K562 (cell line): Measurements from ENCODE around the gene FUT8.

Source experiments
- BRF1 ChIP-seq: IDR thresholded peaks from 3 replicates; pipeline ENCODE4 v1.6.1; 2011; ENCODE audit warnings: borderline replicate concordance, mild to moderate bottlenecking; ENCODE audit not compliant: insufficient read length; ENCODE audit errors: extremely low read depth
- CHD1 ChIP-seq: fragments of 200-600 bp; sonication (generic); IDR thresholded peaks from one replicate; pipeline ENCODE4 v1.6.1; 2012; ENCODE audit warnings: mild to moderate bottlenecking, moderate library complexity, low read length, inconsistent platforms
- JUND ChIP-seq, 2 experiments: IDR thresholded peaks; 2 replicates in 1 of 2; 3 replicates in 1 of 2; pipeline ENCODE4 v1.6.1; 2011; ENCODE audit warnings: borderline replicate concordance in 2 of 2, low read depth in 2 of 2, low read length in 2 of 2, improper control_type of control experiment in 1 of 2, missing biosample characterization in 1 of 2, missing genetic modification characterization in 1 of 2, missing genetic modification reagents in 1 of 2
- MXI1 ChIP-seq: IDR thresholded peaks from 2 replicates; pipeline ENCODE4 v1.6.1; 2011; ENCODE audit warnings: low read depth, mild to moderate bottlenecking, improper control_type of control experiment, low read length
- NR2F6 ChIP-seq: fragments of 450-650 bp; formaldehyde crosslinking; IDR thresholded peaks from 2 replicates; pipeline ENCODE4 v1.4.0; 2020; ENCODE audit warnings: mild to moderate bottlenecking
- POLR2A ChIP-seq: fragments of 450-650 bp; conservative IDR thresholded peaks from 2 replicates; pipeline ENCODE4 v1.6.1; 2016
- PURB ChIP-seq: sonication (generic); formaldehyde crosslinking; IDR thresholded peaks from 2 replicates; pipeline ENCODE4 v1.9.0; 2021; ENCODE audit warnings: low read depth, mild to moderate bottlenecking, missing genetic modification reagents
- ZNF274 ChIP-seq: IDR thresholded peaks from 2 replicates; pipeline ENCODE4 v1.6.1; 2011; ENCODE audit warnings: low read depth, mild to moderate bottlenecking, low read length, moderate library complexity, borderline replicate concordance
- ZNF311 ChIP-seq: fragments of 250-450 bp; sonication (Bioruptor Pico); IDR thresholded peaks from 2 replicates; pipeline ENCODE4 v1.4.0; 2020; ENCODE audit warnings: mild to moderate bottlenecking, moderate library complexity
- ZNF583 ChIP-seq: fragments of 250-450 bp; sonication (Bioruptor Pico); IDR thresholded peaks from 2 replicates; pipeline ENCODE4 v1.4.0; 2020
- ZSCAN32 ChIP-seq: fragments of 450-650 bp; formaldehyde crosslinking; IDR thresholded peaks from 2 replicates; pipeline ENCODE4 v1.4.0; 2020; ENCODE audit warnings: mild to moderate bottlenecking, moderate library complexity
- TF ChIP-seq, protein P1 (sequence below), 2 experiments: fragments of 200-800 bp in 1 of 2; sonication (Bioruptor generic) in 1 of 2; sonication (generic) in 1 of 2; formaldehyde crosslinking in 1 of 2; IDR thresholded peaks in 1 of 2; conservative IDR thresholded peaks in 1 of 2; 2 replicates each; pipeline versions ENCODE4 v1.5.0 to v1.6.1; 2016 to 2020; ENCODE audit warnings: missing compliant biosample characterization in 1 of 2, missing genetic modification characterization in 1 of 2, missing genetic modification reagents in 1 of 2

DNA sequence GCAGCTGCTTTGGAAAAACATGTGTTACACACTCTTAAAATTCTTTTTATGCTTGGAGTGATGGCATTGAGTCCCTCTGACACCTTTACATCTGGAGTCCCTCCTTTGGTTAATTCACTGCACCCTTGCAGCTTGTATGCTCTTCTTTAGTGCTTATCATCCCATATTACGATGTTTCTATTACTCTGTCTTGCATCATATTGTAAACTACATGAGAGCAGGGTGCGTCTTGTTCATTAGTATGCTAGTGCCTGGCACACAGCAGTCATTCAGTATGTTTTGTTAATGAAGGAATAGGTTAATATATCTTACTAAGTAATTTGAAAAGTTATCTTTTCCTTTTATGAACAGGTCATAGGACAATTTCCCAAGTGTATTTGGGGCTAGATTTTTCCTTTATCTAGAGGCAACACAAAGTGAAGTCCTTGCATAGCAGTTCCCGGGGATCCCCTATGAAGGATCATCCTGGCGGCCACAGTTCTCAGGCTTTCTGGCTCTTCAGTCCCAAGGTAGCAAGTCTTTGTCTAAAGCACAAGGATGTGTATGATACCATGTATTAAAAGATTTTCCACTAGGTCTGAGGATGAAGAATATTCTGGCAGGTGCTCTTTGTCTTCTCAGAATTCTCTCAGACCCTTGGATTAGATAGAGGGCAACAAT lies 363.8 kb downstream of the FUT8 start:
- TF ChIP-seq, protein P1, sequence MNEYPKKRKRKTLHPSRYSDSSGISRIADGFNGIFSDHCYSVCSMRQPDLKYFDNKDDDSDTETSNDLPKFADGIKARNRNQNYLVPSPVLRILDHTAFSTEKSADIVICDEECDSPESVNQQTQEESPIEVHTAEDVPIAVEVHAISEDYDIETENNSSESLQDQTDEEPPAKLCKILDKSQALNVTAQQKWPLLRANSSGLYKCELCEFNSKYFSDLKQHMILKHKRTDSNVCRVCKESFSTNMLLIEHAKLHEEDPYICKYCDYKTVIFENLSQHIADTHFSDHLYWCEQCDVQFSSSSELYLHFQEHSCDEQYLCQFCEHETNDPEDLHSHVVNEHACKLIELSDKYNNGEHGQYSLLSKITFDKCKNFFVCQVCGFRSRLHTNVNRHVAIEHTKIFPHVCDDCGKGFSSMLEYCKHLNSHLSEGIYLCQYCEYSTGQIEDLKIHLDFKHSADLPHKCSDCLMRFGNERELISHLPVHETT (CRISPR knock-in tag; conservative IDR thresholded peaks at IDR 0.05 in 1 of 2, IDR thresholded peaks at IDR 0.05 in 1 of 2): no peak
- TF ChIP-seq POLR2A: no peak
- TF ChIP-seq ZSCAN32: no peak
- no peak for TF ChIP-seq MXI1
- TF ChIP-seq NR2F6 (CRISPR knock-in tag): no peak
- TF ChIP-seq ZNF274: no peak
- no peak for TF ChIP-seq BRF1
- TF ChIP-seq CHD1: no peak
- TF ChIP-seq ZNF583 (CRISPR knock-in tag): no peak
- 0 out of 2 replicates have a peak, but pooled peaks have one; percentile 23 for TF ChIP-seq JUND (IDR thresholded peaks at IDR 0.05; ENCODE audit: borderline replicate concordance, low read depth, low read length)
- no peak for TF ChIP-seq JUND (tag; IDR thresholded peaks at IDR 0.05; ENCODE audit: borderline replicate concordance, low read depth, low read length)
- TF ChIP-seq PURB (CRISPR knock-in tag): no peak
- TF ChIP-seq ZNF311 (CRISPR knock-in tag): no peak
